EH (cell line): ENCODE measurements around the gene LFNG.

ENCODE experiments used
- DNase-seq: peaks from one replicate; pipeline ENCODE4 v3.0.0-alpha.2; 2015; ENCODE audit warnings: low read depth

LFNG gene, protein sequence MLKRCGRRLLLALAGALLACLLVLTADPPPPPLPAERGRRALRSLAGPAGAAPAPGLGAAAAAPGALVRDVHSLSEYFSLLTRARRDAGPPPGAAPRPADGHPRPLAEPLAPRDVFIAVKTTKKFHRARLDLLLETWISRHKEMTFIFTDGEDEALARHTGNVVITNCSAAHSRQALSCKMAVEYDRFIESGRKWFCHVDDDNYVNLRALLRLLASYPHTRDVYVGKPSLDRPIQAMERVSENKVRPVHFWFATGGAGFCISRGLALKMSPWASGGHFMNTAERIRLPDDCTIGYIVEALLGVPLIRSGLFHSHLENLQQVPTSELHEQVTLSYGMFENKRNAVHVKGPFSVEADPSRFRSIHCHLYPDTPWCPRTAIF

DNA sequence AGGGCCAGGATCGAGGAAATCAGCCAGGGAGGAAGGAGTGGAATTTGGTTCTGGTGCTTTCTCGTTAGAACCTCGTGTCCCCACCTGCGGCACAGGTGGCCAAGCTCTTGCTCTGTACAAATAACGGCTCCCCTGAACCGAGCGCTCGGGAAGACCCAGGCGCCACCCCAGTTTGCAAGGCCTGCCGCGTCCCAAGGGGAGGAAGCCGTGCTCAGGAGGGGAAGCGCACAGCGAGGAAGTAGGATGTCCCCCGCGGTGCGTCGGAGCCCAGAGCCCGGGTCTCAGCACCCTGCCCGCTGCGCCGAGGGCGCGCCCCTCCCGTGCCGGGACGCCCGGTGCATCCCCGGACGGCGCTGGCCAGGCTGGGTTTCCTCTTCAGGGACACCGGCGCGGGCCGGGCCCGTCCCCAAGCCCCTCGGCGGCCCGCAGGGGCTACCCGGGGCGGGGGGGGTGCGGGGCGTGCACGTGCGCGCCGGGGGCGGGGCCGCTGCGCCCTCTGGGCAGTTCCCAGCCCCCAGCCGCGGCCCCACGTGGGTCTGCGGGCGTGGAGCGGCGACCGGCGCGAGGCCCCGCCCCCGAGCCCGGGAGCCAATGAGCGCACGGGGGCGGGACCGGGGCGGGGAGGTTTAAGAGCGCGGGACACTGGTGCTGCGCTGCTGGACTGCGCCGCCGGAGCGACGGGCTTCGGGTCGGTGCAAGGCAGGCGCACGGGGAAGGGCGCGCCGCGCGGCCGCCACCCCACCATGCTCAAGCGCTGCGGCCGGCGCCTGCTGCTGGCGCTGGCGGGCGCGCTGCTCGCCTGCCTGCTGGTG is at the start of gene LFNG:
Gene LFNG (plus strand): TSS at position 656 of the 812 bp plus-strand sequence. CDS start 88 bp downstream, at position 744.
- DNase-seq: peak; percentile 90

- no peak for DNase-seq
Measured at GRCh38 chr7:2470204-2471021, 49.2 kb upstream of the LFNG start.

DNA sequence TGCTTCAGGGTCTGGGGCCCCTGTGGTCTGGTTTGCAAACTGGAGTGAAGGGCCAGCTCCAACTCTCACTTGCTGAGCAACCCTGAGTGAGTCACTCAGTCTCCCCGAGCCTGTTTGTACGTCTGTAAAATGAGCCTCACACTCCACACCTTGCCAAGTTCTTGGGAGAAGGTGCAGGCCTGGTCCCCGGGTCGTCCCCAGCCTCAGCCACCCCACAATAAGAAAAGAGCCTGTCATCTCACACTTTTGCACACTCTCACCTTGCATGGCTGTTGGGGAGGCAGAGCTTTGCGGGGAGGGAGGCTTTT is 48.6 kb upstream of the LFNG start:
- peak; percentile 35 for DNase-seq

DNA sequence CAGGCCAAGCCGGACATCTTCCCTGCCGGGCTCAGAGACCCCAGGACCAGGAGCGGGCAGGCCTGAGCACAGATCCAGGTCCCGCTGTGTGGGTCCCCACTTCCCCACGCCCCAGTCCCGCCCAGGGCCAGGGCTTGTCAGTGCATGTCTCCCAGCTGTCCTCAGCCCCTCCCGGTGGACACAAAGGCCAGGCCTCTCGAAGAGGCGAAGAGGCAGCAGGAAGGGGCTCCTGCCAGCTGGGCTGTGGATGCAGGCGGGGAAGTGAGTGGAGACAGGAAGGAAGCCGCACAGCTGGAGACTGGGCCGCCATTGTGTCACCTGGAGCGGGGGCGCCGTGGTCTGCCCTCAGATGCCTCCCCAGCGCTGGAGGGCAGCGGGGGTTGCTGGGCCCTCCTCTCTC is 48.2 kb upstream of the LFNG start:
- DNase-seq: no peak

DNA sequence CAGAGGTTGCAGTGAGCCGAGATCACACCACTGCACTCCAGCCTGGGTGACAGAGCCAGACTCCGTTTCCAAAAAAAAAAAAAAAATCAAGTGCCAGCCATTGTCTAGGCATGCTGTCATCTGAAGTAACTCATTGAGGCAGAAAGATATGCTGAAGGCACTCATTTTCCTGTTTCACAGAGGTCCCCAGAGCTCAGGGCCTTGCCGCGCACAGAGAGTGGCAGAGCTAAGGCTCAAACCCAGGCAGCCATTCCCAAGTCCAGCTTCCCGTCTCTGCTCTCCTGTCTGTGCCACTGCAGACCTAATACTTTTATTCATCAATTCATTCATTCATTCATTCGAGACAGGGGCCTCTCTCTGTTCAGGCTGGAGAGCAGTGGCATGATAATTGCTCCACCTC is 46.8 kb upstream of the LFNG start:
- DNase-seq: no peak

- DNase-seq: no peak
Measured at GRCh38 chr7:2473496-2474180, 45.9 kb upstream of the LFNG start.

DNA sequence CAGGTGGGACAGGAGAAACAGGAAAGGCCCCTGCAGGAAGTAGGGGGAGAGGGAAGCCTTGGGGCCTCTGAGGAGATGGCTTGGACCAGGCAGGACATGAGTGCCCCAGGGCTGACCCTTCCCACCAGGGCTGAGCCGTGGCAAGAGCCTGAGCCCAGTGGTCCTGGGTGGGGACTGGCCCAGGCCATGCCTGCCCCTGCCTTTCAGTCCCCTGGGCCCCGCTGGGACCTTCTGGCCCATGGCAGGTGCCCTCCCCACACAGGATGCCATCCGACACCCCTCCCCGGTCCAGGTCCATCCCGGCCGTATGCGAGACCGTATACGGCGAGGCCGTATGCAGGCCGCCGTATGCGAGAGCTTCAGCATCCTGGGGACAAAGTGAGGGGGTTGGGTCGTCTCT is 45.4 kb upstream of the LFNG start:
- no peak for DNase-seq

DNA sequence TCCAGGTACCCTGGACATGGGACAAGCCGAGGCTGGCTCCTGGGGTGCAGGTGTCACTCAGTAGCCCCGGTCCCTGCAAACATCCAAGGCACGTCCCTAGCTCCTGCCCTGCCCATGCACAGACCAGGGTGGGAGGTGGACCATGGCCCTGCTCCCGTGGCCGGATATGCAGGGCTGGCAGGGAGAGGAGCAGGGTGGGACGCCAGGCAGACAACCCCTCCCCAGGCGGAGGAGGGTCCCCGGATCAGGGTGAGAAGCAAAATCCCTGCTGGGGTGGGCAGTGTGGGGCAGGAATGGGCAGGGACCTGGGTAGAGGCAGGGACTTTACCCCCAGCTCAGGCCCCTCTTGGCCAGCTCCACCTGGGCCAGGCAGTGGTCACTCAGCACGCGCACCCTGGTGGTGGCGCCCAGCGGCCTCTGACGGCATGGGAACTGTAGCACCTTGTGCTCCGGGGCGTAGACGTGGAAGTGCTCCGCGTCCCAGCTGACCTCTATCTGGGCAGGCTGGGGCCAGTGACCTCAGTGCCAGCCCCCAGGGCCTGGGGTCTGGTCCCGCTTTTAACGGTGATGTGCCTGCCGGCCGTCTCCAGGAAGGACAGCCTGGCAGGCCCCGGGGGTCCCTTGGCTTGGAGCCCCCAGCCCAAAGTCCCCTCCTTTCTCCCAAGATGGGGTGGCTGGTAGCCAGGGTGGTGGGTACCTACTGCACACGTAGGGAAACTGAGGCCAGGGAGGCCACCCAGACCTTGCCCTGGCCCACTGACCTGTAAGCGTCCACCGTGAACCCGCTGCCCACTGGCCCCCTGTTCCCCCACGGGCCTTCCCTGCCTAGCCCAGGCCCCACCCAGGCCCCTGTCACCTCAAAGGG is 44.5 kb upstream of the LFNG start:
- DNase-seq: no peak

- no peak for DNase-seq
Measured at GRCh38 chr7:2475678-2476015, 43.9 kb upstream of the LFNG start.

DNA sequence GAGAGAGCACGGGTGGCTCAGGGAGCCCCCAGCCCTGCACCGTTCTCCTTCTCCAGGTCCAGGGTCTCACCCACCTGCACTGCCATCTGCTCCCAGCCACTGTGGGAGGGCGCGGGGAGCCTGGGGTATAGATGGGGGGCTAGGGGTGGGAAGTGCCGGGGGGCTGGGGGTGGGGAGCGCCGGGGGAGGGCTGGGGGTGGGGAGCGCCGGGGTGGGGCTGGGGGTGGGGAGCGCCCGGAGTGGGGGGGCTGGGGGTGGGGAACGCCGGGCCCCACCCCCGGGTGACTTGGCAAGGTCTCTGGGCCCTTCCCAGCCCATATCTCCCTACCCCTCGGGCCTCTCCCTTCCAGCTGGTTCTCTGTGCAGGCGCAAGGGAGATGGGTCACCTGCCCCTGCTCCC is 43.3 kb upstream of the LFNG start, which contains the start of gene GRIFIN:
Gene GRIFIN (minus strand): TSS at position 101 of the 400 bp plus-strand sequence. CDS start 15 bp downstream, at position 86.
- no peak for DNase-seq

- no peak for DNase-seq
Measured at GRCh38 chr7:2476776-2477446, 42.7 kb upstream of the LFNG start.

DNA sequence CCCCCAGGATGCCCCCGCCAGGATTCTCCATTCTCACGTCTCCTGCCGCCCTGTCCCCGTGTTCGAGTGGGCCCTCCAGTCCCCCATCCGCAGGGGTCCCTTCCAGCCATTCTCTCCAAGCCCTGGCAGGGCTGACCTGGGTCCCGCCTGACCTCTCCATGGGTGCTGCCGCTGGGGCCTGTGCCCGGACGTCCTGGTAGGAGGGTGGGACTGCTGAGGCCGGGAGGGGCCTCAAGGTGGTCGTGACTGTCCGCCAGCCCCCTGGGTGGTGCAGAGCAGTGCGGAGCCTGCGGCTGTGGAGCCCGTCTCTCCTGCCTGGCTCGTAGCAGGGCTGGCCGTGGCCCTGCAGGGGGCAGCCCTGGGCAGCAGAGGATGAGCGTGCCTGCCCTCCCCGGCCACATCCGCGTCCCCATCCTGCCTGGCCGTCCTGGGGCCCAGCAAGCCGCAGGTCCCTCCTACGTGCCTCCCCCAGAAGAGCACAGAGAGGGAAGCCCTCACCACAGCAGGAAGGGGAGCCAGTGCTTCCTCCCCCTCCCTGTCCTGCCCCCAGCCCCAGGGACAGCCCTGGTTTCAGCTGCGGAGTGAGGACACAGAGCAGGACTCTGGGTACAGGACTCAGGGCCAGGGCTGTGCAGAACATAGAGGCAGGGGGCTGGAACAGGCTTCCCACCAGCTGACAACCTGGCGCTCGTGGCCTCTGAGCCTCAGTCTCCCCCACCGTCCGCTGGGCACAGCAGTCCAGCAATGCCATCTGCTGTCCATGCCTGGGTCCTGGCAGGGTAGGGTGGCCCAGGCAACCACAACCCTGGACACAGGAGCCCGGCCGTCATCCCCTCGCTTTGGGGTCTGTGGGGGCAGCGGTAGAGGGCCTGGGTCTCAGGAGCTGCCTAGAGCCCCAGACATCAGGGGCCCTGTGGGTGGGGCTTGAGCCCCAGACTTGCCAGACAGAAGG is 41.9 kb upstream of the LFNG start:
- DNase-seq: peak; percentile 71

- peak; percentile 54 for DNase-seq
Measured at GRCh38 chr7:2478399-2478785, 41.2 kb upstream of the LFNG start.

GRCh38 chr7:2478800-2479199 is 40.8 kb upstream of the LFNG start:
- no peak for DNase-seq

DNA sequence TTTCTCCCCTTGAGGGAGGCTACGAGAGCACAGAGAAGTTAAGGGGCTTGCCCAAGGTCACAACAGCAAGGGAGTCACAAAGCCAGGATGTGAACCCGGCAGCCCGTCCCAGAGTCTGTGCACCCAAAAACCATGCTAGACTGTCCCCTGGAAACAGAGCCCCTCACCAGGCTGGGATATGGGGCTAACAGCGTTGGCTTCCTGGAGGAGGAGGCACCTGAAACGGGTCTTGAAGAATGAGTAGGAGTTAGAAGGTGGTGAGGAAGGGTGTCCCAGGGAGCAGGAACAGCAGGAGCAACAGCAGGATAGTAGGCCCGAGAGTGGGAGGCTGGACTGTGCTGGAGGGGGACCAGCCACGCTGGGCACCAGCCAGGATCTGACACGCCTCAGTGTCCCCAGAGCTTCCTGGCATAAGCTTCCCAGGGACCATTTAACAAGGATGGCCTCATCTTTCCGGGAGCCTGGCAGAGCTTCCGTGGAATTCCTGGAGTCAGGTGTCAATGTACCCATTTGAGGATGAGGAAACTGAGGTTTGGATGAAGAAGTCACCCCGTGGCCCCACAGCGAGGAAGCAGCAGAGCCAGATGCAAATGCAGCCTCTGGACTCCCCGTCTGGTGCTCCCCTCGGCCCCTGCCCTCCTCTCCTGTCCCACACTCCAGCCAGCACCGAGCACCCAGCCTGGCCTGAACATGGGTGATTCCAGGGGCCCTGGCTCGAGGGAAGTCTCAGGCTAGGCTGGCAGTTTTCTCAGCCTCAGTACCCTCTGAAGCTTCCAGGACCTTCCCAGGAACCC is 40.1 kb upstream of the LFNG start:
- DNase-seq: no peak

- DNase-seq: no peak
Measured at GRCh38 chr7:2480070-2480408, 39.5 kb upstream of the LFNG start.

- DNase-seq: no peak
Measured at GRCh38 chr7:2481195-2481594, 38.4 kb upstream of the LFNG start.

DNA sequence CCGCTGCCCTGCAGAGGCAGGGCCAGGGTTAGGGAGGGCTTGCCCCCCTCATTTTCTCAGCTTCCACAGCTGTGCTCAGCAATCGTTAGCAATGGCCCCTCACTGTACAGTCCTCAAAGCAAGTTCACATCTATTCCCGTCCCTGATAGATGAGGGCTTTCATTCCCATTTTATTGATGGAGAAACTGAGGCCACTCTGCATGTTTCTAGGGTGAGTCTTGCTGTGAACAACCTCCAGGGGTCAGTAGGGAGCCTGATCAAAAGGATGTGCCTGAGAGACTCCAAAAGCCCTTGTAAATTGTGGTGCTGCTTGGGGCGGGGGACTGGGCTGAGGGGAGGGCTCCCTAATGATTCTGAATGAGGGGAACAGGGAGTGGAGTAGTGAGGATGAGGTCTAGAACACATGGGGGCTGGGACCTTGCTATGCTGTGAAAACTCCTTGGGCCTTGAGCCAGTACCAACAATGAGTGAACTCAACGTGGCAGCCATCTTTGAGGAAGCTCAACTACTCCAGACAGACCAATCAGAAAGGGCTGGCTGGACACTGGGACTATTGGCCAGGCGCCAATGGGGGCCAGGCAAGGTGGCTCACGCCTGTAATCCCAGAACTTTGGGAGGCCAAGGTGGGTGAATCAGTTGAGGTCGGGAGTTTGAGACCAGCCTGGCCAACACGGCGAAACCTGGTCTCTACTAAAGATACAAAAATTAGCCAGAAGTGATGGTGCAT is 36.7 kb upstream of the LFNG start:
- no peak for DNase-seq
